ENCODE results near the gene FAM217B. TPM values are rescaled to one million over a fixed set of nuclear protein-coding genes. Genes with fewer than 3 reads are reported as not detected.

The FAM217B gene
- total RNA-seq, 4 donors from 2014 or later = 5.1 to 9.3 (median 6.4) TPM

DNA sequence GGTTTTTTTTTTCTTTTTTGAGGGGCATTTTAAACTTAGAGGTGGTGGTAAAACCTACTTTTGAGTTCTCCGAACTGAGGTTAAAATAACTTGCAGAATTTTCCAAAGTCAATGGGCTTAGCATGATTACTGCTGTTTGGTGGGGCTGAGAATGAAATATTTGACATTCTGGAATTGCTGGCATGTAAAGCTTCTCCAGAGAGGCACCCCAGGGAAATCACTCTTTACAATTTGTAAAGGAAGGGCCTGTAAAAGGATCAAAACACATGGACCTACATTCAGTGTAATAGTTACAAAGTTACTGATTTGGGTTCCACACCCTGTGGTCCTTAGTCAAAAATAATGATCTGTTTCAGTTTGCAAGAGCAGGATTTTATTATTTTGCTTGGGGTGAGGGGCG is 5.5 kb downstream of the FAM217B start:
- H3K27me3 ChIP-seq = no peaks in the 10 kb centered on the region
- TF ChIP-seq POLR2A (IDR thresholded peaks at IDR 0.05) = no peak
- peaks cover 10 to 63% (median 10%) of the 10 kb centered on the region in 3 donors for H3K4me1 ChIP-seq
- intact Hi-C loops (cut with DNase I) = no loop called here
- 69 to 95% methylated on average over 2 of the region's 2 CpGs for WGBS, 2 donors
- no peak overlapping the region for H3K27ac ChIP-seq
- H3K9me3 ChIP-seq = no peaks in the 10 kb centered on the region
- H3K4me3 ChIP-seq = no peak overlapping the region
- H3K36me3 ChIP-seq = peaks cover 5 to 43% (median 6%) of the 10 kb centered on the region in 3 donors
- no peak for DNase-seq

DNA sequence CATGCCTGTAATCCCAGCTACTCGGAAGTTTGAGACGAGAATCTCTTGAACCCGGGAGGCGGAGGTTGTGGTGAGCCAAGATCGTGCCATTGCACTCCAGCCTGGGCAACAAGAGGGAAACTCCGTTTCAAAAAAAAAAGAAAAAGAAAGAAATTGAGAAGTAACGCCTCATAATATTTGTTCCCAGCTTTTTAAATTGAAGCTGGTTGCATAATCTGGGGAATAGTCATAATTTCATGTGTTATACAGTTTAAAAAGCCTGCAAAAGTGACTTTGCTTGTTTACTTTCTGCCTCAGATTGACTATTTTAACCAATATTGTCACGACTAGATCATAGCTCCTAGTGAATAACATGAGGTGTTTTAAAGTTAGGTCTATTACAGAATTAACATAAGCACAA is 7.2 kb downstream of the FAM217B start:
- no peaks in the 10 kb centered on the region for H3K9me3 ChIP-seq
- H3K27ac ChIP-seq = no peak overlapping the region
- 84 to 87% methylated on average over 8 of the region's 8 CpGs for WGBS, 2 donors
- H3K4me3 ChIP-seq = no peak overlapping the region
- peaks cover 5 to 46% (median 6%) of the 10 kb centered on the region in 3 donors for H3K36me3 ChIP-seq
- TF ChIP-seq POLR2A (IDR thresholded peaks at IDR 0.05) = no peak
- TF ChIP-seq, protein P1, sequence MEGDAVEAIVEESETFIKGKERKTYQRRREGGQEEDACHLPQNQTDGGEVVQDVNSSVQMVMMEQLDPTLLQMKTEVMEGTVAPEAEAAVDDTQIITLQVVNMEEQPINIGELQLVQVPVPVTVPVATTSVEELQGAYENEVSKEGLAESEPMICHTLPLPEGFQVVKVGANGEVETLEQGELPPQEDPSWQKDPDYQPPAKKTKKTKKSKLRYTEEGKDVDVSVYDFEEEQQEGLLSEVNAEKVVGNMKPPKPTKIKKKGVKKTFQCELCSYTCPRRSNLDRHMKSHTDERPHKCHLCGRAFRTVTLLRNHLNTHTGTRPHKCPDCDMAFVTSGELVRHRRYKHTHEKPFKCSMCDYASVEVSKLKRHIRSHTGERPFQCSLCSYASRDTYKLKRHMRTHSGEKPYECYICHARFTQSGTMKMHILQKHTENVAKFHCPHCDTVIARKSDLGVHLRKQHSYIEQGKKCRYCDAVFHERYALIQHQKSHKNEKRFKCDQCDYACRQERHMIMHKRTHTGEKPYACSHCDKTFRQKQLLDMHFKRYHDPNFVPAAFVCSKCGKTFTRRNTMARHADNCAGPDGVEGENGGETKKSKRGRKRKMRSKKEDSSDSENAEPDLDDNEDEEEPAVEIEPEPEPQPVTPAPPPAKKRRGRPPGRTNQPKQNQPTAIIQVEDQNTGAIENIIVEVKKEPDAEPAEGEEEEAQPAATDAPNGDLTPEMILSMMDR (IDR thresholded peaks at IDR 0.05) = no peak
- intact Hi-C loops (cut with DNase I) = no loop called here
- DNase-seq = no peak
- H3K4me1 ChIP-seq = peaks cover 0 to 46% (median 0%) of the 10 kb centered on the region in 3 donors
- H3K27me3 ChIP-seq = no peaks in the 10 kb centered on the region

DNA sequence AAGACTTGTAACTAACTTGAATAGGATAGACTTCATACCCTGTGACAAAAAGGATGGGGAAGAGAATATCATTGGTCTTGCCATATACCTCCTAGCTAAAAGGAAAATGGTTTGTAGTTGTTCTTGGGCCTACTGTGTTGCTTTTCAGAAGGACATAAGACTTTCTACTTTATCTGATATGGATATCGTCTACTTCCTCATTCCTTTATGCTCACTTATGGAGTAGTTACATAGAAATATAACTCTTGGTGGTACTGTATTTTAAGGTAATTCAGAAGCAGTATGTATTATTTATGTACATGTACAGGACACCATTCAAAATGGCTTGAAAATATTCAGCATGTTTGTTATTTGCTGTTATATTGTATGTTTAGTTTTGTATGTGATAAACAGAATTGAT is 8.0 kb downstream of the FAM217B start:
- intact Hi-C loops (cut with DNase I) = no loop called here
- Histone ChIP-seq H3K27ac (no peak overlapping the region), H3K36me3 (peaks cover 5 to 38% (median 6%) of the 10 kb centered on the region in 3 donors), H3K4me3 (no peak overlapping the region), H3K27me3 (no peaks in the 10 kb centered on the region), H3K9me3 (no peaks in the 10 kb centered on the region), H3K4me1 (peaks cover 0 to 40% (median 0%) of the 10 kb centered on the region in 3 donors)
- DNase-seq = no peak
- no peak for TF ChIP-seq POLR2A (IDR thresholded peaks at IDR 0.05)
- TF ChIP-seq, protein P1 (IDR thresholded peaks at IDR 0.05) = no peak
- 57 to 74% methylated on average over 1 of the region's 1 CpG for WGBS, 2 donors

DNA sequence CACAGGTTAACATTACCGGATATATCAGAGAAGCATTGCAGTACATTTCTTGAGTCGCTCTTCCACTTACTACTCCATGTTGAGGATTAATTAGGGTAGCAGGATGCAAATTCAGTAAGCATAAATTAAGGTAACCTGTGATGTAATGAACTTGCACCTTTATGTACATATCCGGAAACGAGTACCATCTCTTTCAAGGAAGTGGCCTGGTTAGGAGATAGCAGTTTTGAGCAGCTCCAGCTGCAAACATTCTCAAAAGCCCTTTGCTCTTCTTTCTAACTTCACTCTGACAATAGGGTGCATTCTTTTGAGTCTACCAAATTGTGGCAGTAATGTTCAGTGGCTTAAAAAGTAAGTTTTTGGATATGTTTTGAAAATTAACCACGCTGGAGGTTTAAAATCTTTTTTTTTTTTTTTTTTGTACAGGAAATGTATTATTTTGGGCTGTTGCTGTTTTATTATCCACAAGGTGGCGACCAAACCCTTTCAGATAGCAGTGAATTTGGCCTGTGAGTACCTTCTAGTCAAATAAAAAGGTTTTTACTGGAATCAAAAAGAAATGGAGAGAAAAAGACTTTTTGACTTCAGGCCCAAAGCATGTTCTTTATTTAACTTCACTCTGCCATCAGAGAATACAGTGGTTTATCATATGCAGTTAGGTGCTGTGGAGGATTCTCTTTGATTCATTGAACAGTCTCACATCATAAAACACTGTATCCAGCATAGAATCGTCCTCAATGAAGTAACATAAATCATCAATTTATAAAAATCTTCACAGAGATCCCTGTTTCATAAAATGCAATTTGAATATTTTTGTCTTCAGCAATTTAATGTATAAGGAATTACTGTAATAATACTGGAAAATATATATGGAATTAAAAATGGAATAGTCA is 8.9 kb downstream of the FAM217B start:
- no peak overlapping the region for H3K4me3 ChIP-seq
- no peak for TF ChIP-seq POLR2A (IDR thresholded peaks at IDR 0.05)
- TF ChIP-seq, protein P1 (IDR thresholded peaks at IDR 0.05) = peak; percentile 26 to 67 (median 58)
- no peaks in the 10 kb centered on the region for H3K9me3 ChIP-seq
- intact Hi-C loops (cut with DNase I) = no loop called here
- peaks cover 5 to 29% (median 6%) of the 10 kb centered on the region in 3 donors for H3K36me3 ChIP-seq
- peaks cover 0 to 40% (median 0%) of the 10 kb centered on the region in 3 donors for H3K4me1 ChIP-seq
- no peak for DNase-seq
- no peak overlapping the region for H3K27ac ChIP-seq
- WGBS, 2 donors = 36 to 39% methylated on average over 7 of the region's 7 CpGs
- H3K27me3 ChIP-seq = no peaks in the 10 kb centered on the region

DNA sequence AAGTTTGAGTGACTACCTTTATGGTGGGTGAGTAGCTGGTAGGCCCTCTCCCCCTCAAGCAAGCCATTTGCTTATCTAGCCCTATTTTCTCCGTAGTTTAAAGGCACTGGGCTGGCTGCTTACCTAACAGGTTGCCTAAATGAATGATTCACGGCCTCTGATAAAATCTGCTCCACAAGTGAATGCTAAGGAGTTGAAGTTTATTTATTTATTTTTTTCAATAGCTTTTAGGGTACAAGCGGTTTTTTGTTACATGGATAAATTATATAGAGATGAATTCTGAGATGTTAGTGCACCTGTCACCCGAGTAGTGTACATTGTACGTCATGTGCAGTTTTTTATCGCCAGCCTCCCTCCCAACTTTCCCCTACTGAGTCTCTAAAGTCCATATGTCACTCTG is 9.7 kb downstream of the FAM217B start:
- Histone ChIP-seq H3K9me3 (no peaks in the 10 kb centered on the region), H3K4me1 (peaks cover 0 to 37% (median 0%) of the 10 kb centered on the region in 3 donors), H3K27ac (no peak overlapping the region), H3K4me3 (no peak overlapping the region), H3K27me3 (no peaks in the 10 kb centered on the region), H3K36me3 (peaks cover 0 to 21% (median 0%) of the 10 kb centered on the region in 3 donors)
- 88 to 91% methylated on average over 6 of the region's 6 CpGs for WGBS, 2 donors
- TF ChIP-seq, protein P1 (IDR thresholded peaks at IDR 0.05) = no peak
- no peak for TF ChIP-seq POLR2A (IDR thresholded peaks at IDR 0.05)
- no peak for DNase-seq
- intact Hi-C loops (cut with DNase I) = loop anchor here (5.0 kb wide), 1 partner anchor 102 kb away; no protein-coding TSS in a partner anchor

All from esophagus squamous epithelium (tissue), 5 donors.